GM12892 (cell line): ENCODE data around the gene ATP6V1A.

Experiments
- POLR2A ChIP-seq: IDR thresholded peaks from 2 replicates; pipeline ENCODE4 v1.6.1; 2011; ENCODE audit warnings: low read depth, low read length, control low read depth
- POLR2AphosphoS5 ChIP-seq: IDR thresholded peaks from 2 replicates; pipeline ENCODE4 v1.6.1; 2011; ENCODE audit warnings: low read depth, low read length, control low read depth

DNA sequence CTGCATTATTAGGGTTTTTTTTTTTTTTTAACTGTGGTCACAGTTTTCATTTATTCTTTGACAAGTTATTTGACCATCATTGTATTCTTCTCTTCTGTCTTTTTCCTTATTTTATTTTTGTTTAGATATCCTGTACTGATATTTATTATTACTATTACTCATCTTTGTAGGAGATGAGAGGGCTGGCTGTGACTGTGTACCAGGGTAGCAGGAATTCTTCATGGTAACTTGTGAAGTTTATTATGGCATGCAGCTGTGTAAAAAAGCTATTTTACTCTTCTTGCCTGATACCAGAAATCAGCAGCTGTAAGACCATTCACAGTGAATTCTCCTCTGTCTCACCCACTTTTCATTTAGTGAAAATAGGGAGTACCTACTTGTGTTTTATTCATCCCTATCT, 44.5 kb downstream of the ATP6V1A start:
- TF ChIP-seq POLR2A: no peak
- TF ChIP-seq POLR2AphosphoS5: no peak
